HG03103 (cell line): ENCODE results near the gene CPAMD8.

Experiments used
- ATAC-seq: cut with Tn5 transposase; IDR thresholded peaks from one replicate; pipeline ENCODE4 v1.9.1; 2021; ENCODE audit warnings: low read depth; ENCODE audit not compliant: unreplicated experiment

CPAMD8 gene

GRCh38 chr19:16896146-16897028 lies 130.2 kb downstream of the CPAMD8 start:
- ATAC-seq = no peak

- ATAC-seq = no peak
These were observed 131.0 kb downstream of the CPAMD8 start for GRCh38 chr19:16895467-16896145.

- ATAC-seq = no peak
These were observed 132.5 kb downstream of the CPAMD8 start for GRCh38 chr19:16894080-16894479.

GRCh38 chr19:16893686-16893989 lies 133.0 kb downstream of the CPAMD8 start:
- ATAC-seq = no peak

- no peak for ATAC-seq
These were observed 133.5 kb downstream of the CPAMD8 start for GRCh38 chr19:16892868-16893685.

GRCh38 chr19:16892436-16892835 lies 134.2 kb downstream of the CPAMD8 start:
- no peak for ATAC-seq

GRCh38 chr19:16891696-16892382 lies 134.8 kb downstream of the CPAMD8 start:
- no peak for ATAC-seq

GRCh38 chr19:16890461-16891184 lies 136.0 kb downstream of the CPAMD8 start:
- no peak for ATAC-seq

GRCh38 chr19:16889883-16890460 lies 136.6 kb downstream of the CPAMD8 start:
- no peak for ATAC-seq

GRCh38 chr19:16889366-16889882 lies 137.2 kb downstream of the CPAMD8 start:
- ATAC-seq = no peak

- ATAC-seq = no peak
These were observed 137.8 kb downstream of the CPAMD8 start, which contains the start of gene F2RL3 for GRCh38 chr19:16888629-16889365. TSS of gene F2RL3 (plus strand) at chr19:16888999. CDS start at chr19:16889190, 191 bp downstream.

- ATAC-seq = no peak
These were observed 139.0 kb downstream of the CPAMD8 start for GRCh38 chr19:16887353-16888265.

GRCh38 chr19:16886305-16886880 lies 140.2 kb downstream of the CPAMD8 start:
- no peak for ATAC-seq

GRCh38 chr19:16885166-16885565 lies 141.4 kb downstream of the CPAMD8 start:
- ATAC-seq = no peak

- no peak for ATAC-seq
These were observed 143.1 kb downstream of the CPAMD8 start for GRCh38 chr19:16883522-16883921.

GRCh38 chr19:16882146-16882545 lies 144.5 kb downstream of the CPAMD8 start:
- ATAC-seq = no peak

GRCh38 chr19:16880884-16881554 lies 145.6 kb downstream of the CPAMD8 start:
- no peak for ATAC-seq
